KG1 (cell line): ENCODE results near the gene TMEM54.

Experiments used
- DNase-seq: peaks from one replicate; lab custom pipeline; 2025; lab: John Stamatoyannopoulos, UW

Gene TMEM54

GRCh38 chr1:32861904-32862695 is 39.1 kb downstream of the TMEM54 start:
- no peak for DNase-seq

- DNase-seq = no peak
Observed at GRCh38 chr1:32860566-32860965, 40.6 kb downstream of the TMEM54 start.

- DNase-seq = no peak
Observed at GRCh38 chr1:32859915-32860314, 41.3 kb downstream of the TMEM54 start.

- DNase-seq = no peak
Observed at GRCh38 chr1:32858791-32859190, 42.4 kb downstream of the TMEM54 start.

GRCh38 chr1:32858136-32858535 is 43.1 kb downstream of the TMEM54 start:
- DNase-seq = no peak

GRCh38 chr1:32855861-32856617 is 45.1 kb downstream of the TMEM54 start:
- no peak for DNase-seq

GRCh38 chr1:32848354-32849063 is 52.7 kb downstream of the TMEM54 start:
- DNase-seq = no peak
